NCI-H2227 (cell line): Measurements from ENCODE around the gene IFT22.
"Not testable (repeated sequence)": the region's sequence is repeated elsewhere in the genome, so short reads cannot be mapped to it uniquely, and the experiment has no call there.

Experiments
- DNase-seq: peaks from one replicate; lab custom pipeline; 2025; ENCODE audit not compliant: unreplicated experiment; lab: John Stamatoyannopoulos, UW

IFT22 gene

GRCh38 chr7:101315336-101315735 is 6.3 kb downstream of the IFT22 start:
- peak; percentile 60 for DNase-seq

DNA sequence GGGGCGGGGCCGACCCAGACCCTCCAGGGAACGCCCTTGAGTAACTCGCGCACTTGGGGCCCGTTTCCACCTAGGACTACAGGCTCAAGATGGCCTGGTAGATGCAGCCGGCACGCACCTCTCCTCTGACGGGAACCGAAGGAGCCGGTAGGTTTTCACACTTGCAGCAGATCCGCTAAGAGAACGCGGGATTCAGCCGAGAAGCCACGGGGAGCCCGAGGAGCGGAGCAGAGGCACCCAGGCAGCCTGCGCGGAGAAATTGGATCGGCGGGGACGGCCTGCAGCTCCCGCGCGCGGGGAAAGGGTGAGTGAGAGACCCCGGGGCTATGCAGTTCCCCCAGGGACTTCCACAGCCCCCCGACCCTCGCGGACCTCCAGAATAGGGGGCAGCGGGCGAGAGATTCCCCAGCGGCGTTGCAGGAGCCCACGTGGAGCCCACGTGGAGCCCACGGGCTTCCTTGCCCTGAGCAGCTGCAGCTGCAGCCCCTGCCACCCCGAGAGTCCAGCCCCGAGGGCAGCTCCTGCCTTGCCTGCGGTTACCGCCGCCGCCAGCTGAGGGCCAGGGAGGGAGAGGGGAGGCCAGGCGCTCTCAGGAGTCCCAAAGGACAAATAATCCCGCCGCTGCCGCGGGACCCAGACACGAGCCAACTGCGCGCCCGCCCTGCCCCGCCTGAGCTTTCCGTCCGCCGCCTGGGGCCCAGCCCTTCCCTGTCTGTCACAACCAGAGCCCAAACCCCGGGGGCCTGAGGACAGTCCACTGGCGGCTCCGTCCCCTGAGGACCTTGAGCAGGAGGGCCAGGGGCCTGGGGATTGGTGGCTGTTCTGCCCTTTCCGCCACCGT is 13.1 kb downstream of the IFT22 start:
- DNase-seq: peak; percentile 44

- no peak for DNase-seq
Measured at GRCh38 chr7:101306307-101306706, 15.3 kb downstream of the IFT22 start.

DNA sequence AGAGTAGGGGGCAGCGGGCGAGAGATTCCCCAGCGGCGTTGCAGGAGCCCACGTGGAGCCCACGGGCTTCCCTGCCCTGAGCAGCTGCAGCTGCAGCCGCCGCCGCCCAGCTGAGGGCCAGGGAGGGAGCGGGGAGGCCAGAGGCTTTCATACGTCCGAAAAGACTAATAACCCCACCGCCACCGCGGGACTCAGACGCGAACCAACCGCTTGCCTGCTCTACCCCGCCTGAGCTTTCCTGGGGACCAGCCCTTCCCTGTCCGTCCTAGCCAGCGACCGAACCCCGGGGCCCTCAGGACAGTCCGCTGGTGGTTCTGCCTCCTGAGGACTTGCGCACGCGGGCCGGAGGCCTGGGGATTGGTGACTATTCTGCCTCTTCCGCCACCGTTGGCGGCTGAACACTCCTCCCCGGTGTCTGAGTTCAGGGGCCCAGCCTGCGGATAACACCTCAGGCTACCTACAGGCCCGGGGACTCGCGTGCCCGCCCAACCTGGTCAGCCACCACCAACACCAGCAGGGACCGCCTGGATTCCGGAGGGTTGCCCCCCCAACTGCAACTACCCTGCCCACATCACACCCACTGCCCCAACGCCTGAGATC is 18.4 kb downstream of the IFT22 start:
- no peak for DNase-seq

GRCh38 chr7:101302641-101303101 is 18.9 kb downstream of the IFT22 start:
- DNase-seq: no peak

- no peak for DNase-seq
Measured at GRCh38 chr7:101300465-101301376, 20.9 kb downstream of the IFT22 start.

DNA sequence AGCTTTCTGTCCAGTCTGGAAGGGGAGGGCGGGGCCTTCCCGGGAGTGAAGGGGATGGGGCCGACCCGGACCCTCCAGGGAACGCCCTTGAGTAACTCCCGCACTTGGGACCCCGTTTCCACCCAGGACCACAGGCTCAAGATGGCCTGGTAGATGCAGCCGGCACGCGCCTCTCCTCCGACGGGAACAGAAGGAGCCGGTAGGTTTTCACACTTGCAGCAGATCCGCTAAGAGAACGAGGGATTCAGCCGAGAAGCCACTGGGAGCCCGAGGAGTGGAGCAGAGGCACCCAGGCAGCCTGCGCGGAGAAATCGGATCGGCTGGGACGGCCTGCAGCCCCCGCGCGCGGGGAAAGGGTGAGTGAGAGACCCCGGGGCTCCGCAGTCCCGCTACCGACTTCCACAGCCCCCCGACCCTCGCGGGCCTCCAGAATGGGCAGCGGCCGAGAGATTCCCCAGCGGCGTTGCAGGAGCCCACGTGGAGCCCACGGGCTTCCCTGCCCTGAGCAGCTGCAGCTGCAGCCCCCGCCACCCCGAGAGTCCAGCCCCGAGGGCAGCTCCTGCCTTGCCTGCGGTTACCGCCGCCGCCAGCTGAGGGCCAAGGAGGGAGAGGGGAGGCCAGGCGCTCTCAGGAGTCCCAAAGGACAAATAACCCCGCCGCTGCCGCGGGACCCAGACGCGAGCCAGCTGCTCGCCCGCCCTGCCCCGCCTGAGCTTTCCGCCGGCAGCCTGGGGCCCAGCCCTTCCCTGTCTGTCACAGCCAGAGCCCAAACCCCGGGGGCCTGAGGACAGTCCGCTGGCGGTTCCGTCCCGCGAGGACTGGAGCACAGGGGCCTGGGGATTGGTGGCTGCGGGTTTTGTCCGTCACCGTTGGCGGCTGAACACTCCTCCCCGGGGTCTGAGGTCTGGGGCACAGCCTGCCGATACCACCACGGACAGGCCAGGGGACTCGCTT is 21.8 kb downstream of the IFT22 start:
- DNase-seq: no peak

GRCh38 chr7:101294832-101295121 is 26.8 kb downstream of the IFT22 start:
- no peak for DNase-seq

- no peak for DNase-seq
Measured at GRCh38 chr7:101294039-101294831, 27.4 kb downstream of the IFT22 start.

DNA sequence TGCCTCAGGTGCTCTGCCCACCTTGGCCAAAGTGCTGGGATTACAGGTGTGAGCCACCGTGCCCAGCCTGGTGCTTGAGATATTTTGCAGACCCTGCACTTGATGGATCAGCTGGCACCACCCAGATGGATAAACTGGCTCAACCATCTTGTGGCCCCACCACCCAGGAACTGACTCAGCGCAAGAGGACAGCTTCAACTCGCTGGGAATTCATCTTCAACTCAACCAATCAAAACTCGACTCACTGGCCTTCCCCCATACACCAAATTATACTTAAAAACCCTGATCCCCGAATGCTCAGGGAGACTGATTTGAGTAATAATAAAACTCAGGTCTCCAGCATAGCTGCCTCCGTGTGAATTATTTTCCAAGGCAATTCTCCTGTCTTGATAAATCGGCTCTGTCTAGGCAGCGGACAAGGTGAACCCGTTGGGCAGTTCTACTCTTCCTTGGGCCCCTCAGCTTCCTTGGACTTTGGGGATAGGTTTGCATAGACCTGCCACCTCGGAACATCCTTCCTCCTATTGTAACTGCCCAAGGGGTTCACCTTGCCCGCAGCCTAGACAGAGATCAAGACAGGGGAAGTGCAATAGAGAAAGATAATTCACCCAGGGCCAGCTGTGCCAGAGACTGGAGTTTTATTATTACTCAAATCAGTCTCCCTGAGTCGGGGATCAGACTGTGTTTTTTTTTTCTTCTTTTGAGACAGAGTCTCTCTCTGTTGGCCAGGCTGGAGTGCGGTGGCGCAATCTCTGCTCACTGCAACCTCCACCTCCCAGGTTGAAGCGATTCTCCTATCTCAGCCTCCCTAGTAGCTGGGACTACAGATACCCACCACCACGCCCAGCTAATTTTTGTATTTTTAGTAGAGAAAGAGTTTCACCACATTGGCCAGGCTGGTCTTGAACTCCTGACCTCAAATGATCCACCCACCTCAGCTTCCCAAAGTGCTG is 28.3 kb downstream of the IFT22 start:
- DNase-seq: not testable (repeated sequence)

GRCh38 chr7:101292566-101292965 is 29.0 kb downstream of the IFT22 start:
- DNase-seq: not testable (repeated sequence)

GRCh38 chr7:101290186-101291037 is 31.2 kb downstream of the IFT22 start:
- peak; percentile 77 for DNase-seq

GRCh38 chr7:101289687-101290086 is 31.9 kb downstream of the IFT22 start:
- DNase-seq: not testable (repeated sequence)

GRCh38 chr7:101288439-101288838 is 33.2 kb downstream of the IFT22 start:
- no peak for DNase-seq

DNA sequence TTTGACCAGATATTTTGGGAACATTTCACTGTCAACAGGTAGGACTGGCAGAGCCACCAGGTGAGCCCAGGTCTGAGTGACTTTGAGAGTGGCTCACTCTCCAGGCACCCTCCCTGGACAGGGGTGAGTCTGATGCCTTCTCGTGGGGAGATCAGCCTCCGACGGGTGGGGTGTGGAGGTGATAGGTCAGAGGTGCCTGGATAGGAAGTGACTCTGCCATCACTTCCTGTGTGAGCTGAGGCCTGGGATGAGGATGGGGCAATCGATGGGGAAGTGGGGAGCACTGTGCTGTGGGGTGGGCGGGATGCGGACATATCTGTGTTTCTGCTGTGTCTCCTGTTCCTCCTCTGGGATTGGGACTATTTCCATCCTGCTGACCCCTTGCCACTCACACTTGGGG is 34.6 kb downstream of the IFT22 start:
- DNase-seq: no peak

GRCh38 chr7:101285880-101286279 is 35.7 kb downstream of the IFT22 start:
- not testable (repeated sequence) for DNase-seq

- no peak for DNase-seq
Measured at GRCh38 chr7:101285171-101285570, 36.4 kb downstream of the IFT22 start.

- not testable (repeated sequence) for DNase-seq
Measured at GRCh38 chr7:101280912-101281311, 40.7 kb downstream of the IFT22 start.
